SK-N-SH treated with all-trans-retinoic acid at 6 μM for 48 hours (cell line): ENCODE results near the gene TMEM82.

Source experiments
- ARNTL ChIP-seq: fragments of 450-650 bp; formaldehyde crosslinking; IDR thresholded peaks from 2 replicates; pipeline ENCODE4 v1.5.0; 2020; ENCODE audit warnings: low read depth, mild to moderate bottlenecking, moderate library complexity, borderline replicate concordance
- BACH2 ChIP-seq: fragments of 250-450 bp; sonication (Bioruptor Pico); IDR thresholded peaks from 2 replicates; pipeline ENCODE4 v1.9.0; 2021; ENCODE audit warnings: mild to moderate bottlenecking, borderline replicate concordance
- ESRRG ChIP-seq: fragments of 250-450 bp; sonication (Bioruptor Pico); IDR thresholded peaks from 2 replicates; pipeline ENCODE4 v1.6.1; 2021; ENCODE audit warnings: mild to moderate bottlenecking
- RARB ChIP-seq: fragments of 250-450 bp; sonication (Bioruptor Pico); IDR thresholded peaks from 2 replicates; pipeline ENCODE4 v1.8.0; 2021; ENCODE audit warnings: mild to moderate bottlenecking, moderate library complexity
- SNAI2 ChIP-seq: fragments of 250-450 bp; sonication (Bioruptor Pico); IDR thresholded peaks from 2 replicates; pipeline ENCODE4 v1.5.0; 2020; ENCODE audit warnings: mild to moderate bottlenecking, moderate library complexity
- TCF4 ChIP-seq: fragments of 250-450 bp; sonication (Bioruptor Pico); IDR thresholded peaks from 2 replicates; pipeline ENCODE4 v1.8.0; 2021; ENCODE audit warnings: mild to moderate bottlenecking, moderate library complexity, borderline replicate concordance
- ZC3H10 ChIP-seq: fragments of 250-450 bp; sonication (Bioruptor Pico); IDR thresholded peaks from 2 replicates; pipeline ENCODE4 v1.5.1; 2021; ENCODE audit warnings: mild to moderate bottlenecking, moderate library complexity
- ZFP3 ChIP-seq: fragments of 250-450 bp; sonication (Bioruptor Pico); IDR thresholded peaks from 2 replicates; pipeline ENCODE4 v1.5.0; 2020; ENCODE audit warnings: mild to moderate bottlenecking, moderate library complexity
- ZFP30 ChIP-seq: fragments of 450-650 bp; formaldehyde crosslinking; IDR thresholded peaks from 2 replicates; pipeline ENCODE4 v1.5.0; 2022; ENCODE audit warnings: mild to moderate bottlenecking, moderate library complexity
- ZNF8 ChIP-seq: fragments of 450-650 bp; formaldehyde crosslinking; IDR thresholded peaks from 2 replicates; pipeline ENCODE4 v1.5.0; 2020; ENCODE audit warnings: mild to moderate bottlenecking, moderate library complexity
- TF ChIP-seq, protein P1 (sequence below): fragments of 250-450 bp; sonication (Bioruptor Pico); IDR thresholded peaks from 2 replicates; pipeline ENCODE4 v1.8.0; 2020; ENCODE audit warnings: mild to moderate bottlenecking, moderate library complexity, borderline replicate concordance
- TF ChIP-seq, protein P2 (sequence below): fragments of 250-450 bp; sonication (Bioruptor Pico); IDR thresholded peaks from 2 replicates; pipeline ENCODE4 v1.5.0; 2020; ENCODE audit warnings: mild to moderate bottlenecking, moderate library complexity
- TF ChIP-seq, protein P3 (sequence below): fragments of 250-450 bp; sonication (Bioruptor Pico); IDR thresholded peaks from 2 replicates; pipeline ENCODE4 v1.5.1; 2021; ENCODE audit warnings: mild to moderate bottlenecking, moderate library complexity

DNA sequence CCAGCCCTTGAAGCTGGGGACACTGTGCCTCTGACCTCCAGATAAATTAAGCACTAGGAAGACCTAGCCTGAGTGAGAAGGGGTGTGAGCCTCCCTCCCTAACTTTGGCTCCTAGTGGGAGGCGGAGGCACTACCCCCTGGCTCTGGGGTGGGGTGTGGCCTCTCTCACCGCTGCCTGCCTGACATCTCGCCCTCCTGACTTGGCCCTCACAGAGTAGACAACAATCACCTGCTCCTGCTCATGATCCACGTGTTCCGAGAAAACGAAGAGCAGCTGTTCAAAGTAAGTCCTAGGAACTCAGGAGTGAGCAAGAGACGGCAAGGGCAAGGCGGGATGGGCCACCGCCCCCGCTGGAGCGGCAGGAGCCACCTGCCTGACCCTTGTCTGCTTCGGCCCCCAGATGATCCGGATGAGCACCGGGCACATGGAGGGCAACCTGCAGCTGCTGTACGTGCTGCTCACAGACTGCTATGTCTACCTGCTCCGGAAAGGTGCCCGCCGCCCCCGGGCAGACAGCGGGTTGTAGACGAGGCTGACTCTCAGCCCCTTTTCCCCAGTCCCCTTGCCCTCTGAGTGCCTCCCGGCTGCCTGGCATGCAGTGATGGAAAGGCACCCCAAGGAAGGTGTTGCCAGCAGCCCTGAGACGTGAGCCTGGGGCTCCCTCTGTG, 14.3 kb upstream of the TMEM82 start:
- TF ChIP-seq, protein P1, sequence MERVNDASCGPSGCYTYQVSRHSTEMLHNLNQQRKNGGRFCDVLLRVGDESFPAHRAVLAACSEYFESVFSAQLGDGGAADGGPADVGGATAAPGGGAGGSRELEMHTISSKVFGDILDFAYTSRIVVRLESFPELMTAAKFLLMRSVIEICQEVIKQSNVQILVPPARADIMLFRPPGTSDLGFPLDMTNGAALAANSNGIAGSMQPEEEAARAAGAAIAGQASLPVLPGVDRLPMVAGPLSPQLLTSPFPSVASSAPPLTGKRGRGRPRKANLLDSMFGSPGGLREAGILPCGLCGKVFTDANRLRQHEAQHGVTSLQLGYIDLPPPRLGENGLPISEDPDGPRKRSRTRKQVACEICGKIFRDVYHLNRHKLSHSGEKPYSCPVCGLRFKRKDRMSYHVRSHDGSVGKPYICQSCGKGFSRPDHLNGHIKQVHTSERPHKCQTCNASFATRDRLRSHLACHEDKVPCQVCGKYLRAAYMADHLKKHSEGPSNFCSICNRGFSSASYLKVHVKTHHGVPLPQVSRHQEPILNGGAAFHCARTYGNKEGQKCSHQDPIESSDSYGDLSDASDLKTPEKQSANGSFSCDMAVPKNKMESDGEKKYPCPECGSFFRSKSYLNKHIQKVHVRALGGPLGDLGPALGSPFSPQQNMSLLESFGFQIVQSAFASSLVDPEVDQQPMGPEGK (CRISPR knock-in tag) = no peak
- TF ChIP-seq, protein P2, sequence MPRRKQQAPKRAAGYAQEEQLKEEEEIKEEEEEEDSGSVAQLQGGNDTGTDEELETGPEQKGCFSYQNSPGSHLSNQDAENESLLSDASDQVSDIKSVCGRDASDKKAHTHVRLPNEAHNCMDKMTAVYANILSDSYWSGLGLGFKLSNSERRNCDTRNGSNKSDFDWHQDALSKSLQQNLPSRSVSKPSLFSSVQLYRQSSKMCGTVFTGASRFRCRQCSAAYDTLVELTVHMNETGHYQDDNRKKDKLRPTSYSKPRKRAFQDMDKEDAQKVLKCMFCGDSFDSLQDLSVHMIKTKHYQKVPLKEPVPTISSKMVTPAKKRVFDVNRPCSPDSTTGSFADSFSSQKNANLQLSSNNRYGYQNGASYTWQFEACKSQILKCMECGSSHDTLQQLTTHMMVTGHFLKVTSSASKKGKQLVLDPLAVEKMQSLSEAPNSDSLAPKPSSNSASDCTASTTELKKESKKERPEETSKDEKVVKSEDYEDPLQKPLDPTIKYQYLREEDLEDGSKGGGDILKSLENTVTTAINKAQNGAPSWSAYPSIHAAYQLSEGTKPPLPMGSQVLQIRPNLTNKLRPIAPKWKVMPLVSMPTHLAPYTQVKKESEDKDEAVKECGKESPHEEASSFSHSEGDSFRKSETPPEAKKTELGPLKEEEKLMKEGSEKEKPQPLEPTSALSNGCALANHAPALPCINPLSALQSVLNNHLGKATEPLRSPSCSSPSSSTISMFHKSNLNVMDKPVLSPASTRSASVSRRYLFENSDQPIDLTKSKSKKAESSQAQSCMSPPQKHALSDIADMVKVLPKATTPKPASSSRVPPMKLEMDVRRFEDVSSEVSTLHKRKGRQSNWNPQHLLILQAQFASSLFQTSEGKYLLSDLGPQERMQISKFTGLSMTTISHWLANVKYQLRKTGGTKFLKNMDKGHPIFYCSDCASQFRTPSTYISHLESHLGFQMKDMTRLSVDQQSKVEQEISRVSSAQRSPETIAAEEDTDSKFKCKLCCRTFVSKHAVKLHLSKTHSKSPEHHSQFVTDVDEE (CRISPR knock-in tag) = no peak
- no peak for TF ChIP-seq ESRRG (CRISPR knock-in tag)
- no peak for TF ChIP-seq SNAI2 (CRISPR knock-in tag)
- no peak for TF ChIP-seq RARB
- TF ChIP-seq ZNF8 (CRISPR knock-in tag) = no peak
- TF ChIP-seq ZFP30 (CRISPR knock-in tag) = no peak
- TF ChIP-seq ZFP3 (CRISPR knock-in tag) = no peak
- TF ChIP-seq ZC3H10 = no peak
- no peak for TF ChIP-seq TCF4
- TF ChIP-seq BACH2 (CRISPR knock-in tag) = no peak
- TF ChIP-seq ARNTL (CRISPR knock-in tag) = no peak
- TF ChIP-seq, protein P3, sequence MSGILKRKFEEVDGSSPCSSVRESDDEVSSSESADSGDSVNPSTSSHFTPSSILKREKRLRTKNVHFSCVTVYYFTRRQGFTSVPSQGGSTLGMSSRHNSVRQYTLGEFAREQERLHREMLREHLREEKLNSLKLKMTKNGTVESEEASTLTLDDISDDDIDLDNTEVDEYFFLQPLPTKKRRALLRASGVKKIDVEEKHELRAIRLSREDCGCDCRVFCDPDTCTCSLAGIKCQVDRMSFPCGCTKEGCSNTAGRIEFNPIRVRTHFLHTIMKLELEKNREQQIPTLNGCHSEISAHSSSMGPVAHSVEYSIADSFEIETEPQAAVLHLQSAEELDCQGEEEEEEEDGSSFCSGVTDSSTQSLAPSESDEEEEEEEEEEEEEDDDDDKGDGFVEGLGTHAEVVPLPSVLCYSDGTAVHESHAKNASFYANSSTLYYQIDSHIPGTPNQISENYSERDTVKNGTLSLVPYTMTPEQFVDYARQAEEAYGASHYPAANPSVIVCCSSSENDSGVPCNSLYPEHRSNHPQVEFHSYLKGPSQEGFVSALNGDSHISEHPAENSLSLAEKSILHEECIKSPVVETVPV (CRISPR knock-in tag) = no peak
